ENCODE data around the gene KIRREL3.
A peak's percentile ranks its signal among the peaks of the same experiment; 100 is the strongest.

The KIRREL3 gene

DNA sequence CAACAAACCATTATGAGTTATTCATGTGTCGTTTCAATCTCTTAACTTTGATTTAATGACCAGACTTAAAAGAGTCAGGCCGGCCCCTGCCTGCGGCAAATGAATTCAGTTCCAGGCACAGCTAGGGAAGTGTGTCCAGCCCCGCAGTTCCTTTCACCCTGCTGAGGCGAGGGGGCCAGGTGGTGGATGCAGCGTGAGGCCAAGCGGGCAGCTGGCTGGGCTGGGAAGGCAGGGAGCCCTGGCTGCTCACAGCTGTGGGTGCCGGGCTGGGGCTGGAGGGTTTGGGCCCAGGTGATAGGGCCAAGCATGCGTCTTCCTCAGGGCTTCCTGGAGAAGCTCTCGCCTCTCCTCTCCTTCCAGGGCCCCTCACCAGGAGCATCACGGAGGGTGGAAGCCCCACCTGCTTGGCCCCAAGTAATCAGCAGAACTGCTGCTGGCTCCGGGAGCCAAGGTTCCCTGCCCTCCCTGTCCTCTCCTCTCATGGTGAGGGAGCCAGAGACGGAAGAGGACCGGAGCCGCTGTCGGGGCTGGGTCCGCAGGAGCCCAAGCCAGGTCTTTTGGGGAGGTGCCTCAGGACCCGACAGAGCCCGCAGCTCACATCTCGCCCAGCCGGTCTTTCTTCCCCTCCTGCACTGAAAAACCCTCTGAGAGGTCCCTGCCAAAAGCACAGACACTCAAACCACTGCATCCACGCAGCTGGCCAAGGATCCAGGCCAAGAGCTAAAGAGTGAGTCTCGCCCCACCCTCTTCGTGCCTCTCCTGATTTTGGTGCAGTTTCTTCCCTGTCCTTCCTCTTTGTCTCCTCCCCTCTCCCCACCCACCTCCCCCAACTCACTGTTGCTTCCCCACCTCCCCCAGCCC is 548.1 kb downstream of the KIRREL3 start:
- no peak for DNase-seq

DNA sequence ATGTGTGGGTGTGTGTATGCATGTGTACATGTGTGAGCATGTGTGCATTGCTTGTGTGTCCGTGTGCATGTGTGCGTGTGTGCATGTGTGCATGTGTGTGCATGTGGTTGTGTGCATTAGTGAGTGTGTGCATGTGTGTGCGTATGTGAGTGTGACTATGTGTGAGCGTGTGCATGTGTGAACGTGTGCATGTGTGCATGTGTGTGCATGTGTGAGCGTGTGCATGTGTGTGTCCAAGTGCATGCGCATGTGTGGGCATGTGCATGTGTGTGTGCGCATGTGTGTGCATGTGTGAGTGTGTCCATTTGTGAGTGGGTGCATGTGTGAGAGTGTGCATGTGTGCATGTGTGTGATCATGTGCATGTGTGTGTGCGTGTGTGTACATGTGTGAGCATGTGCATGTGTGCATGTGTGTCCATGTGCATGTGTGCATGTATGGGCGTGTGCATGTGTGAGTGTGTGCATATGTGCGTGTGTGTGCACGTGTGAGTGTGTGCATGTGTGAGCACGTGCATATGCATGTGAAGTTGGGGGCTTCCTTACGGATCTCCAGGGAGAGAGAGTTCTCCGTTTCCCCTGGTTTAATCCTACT is 549.3 kb downstream of the KIRREL3 start:
- no peak for DNase-seq

DNA sequence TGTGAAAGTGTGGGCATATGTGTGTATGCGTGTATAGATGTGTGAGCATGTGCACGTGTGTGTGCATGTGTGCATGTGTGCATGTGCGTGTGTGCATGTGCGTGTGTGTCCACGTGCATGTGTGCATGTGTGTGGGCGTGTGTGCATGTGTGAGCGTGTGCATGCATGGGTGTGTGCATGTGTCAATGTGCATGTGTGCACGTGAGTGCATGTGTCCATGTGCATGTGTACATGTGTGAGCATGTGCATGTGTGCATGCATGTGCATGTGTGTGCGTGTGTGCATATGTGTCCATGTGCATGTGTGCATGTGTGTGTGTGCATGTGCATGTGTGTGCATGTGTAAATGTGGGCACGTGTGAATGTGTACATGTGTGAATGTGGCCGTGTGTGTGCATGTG is 549.8 kb downstream of the KIRREL3 start:
- DNase-seq: no peak

DNA sequence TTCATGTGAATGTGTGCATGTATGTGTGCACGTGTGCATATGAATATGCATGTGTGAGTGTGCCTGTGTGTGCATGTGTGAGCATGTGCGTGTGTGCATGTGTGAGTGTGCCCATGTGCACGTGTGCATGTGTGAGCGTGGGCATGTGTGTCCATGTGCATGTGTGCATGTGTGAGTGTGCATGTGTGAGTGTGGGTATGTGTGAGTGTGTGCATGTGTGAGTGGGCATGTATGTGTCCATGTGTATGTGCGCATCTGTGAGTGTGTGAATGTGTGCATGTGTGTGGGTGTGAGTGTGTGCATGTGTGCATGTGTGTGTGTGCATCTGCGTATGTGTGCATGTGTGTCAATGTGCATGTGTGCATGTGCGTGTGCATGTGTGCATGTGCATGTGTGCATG is 550.4 kb downstream of the KIRREL3 start:
- DNase-seq: no peak

DNA sequence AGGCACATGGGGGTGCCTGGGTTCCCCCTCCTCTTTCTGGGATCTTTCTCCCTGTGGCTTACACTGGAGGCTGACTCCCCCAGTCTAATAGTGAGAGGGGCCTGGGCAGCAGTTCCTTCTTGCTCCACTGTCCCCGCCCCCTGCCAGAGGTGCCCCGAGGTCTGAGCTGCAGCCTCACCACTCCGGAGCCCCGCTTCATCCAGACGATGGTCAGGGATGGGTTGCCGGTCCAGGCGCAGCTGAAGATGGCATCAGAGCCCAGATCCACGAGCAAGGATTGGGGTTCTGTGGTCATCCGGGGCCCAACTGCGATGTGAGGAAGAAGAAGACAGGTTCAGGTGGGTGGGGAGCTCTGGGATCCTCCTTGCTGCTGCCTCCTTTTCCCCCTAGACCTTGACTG is 554.0 kb downstream of the KIRREL3 start:
- no peak for DNase-seq

DNA sequence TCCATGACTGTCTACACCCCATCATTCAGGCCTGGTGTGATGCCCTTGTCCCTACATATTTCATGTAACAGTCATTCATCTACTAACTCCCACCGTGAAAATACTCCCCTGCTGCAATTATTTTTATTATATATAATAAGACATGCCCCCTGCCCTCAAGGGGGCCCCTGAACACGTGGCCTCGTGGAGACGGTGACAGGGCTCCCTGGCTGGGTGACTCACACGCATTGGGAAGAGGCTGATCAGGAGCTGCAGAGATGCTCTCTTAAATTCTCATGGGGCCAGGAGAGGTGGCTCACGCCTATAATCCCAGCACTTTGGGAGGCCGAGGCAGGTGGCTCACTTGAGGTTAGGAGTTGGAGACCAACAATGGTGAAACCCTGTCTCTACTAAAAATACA is 556.5 kb downstream of the KIRREL3 start:
- no peak for DNase-seq

DNA sequence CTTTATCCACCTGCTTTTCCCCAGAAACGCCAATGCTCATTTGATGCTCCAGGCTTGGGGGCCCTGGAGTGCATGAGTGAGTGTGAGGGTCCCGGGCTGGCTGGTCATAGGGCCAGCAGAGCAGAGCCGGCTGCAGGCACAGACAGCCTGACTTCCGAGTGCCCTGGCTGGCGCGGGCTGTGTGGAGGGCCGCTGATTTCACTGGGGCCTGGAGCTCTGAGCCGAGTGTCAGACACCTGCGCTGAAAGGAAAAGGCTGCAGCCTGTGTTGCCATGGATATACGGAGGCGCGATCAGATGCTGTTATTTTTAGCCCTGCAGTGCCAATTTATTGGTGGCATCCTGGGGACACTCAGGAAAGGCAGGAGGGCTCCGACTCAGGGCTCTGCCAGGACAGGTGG is 557.5 kb downstream of the KIRREL3 start:
- DNase-seq: no peak

DNA sequence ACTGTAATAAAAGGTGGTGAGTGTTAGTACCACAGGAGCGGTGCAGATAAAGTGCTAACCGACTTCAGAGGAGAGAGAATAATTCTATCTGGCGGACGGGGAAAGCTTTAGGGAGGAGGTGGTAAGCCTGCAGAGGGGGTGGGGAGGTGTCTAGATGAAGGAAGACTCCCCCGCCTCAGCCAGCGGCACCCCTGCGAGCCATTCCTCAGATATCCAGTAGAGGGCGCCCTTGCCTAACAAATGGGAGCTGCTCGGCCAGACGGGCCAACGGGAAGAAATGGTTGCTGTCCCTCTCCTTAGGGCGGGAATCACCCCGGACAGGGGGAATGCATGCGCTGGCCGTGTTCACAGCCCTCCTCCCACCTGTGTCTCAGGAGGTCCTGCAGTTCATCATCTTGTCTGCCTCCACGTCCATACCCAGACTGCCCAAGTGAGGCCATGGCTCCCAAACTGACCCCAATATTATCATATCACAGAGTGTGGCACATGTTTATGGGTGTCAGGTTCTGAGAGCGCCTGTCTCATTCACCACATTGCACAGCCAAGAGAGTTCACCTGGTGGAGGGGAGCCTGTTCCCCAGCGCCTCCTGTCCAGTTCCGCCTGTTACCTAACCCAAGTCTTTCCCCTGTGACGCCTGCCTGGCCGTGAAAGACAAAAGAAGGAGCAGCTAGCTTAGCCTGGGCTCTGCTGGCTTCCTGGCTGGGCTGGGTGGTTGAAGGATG is 559.6 kb downstream of the KIRREL3 start:
- peak; percentile 23 for DNase-seq

DNA sequence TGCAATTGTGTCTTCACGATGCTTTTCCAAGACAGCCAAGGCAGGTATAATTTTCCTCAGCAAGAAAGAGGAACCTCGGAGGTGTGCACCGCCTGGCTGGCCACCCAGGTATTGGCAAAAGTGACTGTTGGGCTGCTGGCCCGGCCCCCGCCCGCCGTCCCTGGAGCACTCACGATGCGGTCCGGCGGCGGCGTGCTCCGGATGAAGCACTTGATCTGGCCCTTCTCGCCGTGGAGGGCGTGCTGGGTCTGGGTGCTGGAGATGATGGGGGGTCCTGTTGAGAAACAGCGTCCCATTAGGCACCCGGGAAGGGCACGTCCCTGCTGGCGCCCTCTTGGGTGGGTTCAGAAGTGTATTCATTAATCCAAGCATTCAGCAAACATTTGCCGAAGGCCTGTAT is 560.3 kb downstream of the KIRREL3 start:
- no peak for DNase-seq

DNA sequence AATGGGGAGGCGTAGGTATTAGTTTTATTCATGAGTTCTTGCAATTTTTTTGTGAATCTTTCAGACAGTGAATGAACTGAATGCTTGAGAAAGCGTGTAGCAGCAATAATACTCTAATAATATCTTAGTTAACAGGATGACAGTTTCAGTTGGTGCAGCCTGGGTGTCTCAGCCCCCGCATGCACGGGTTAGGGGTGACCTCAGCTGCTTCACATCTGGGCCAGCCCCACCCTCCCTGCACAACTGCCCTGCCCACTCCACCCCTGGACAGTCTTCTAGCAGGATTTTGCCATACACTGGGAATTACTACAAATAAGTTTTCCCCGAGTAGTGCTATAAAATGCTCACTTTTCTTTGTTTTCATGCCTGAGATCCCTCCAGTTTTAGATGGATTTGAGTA is 561.9 kb downstream of the KIRREL3 start:
- no peak for DNase-seq

DNA sequence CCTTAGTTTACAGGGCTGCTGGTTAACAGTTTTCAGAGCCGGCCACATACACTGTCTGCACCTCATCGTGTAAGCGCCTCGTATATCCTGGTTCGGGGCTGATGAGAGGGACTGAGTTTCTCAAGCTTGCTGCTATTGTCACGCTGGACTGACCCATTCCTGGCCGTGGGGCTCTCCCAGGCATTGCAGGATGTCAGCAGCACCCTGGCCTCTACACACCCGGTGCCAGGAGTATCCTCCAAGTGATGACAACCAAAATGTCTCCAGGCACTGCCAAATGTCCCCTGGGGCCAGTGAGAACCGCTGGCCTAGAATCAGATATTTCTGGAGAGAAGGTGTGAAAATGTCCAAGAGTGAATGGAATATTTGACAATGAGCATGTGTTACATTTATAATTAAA is 562.3 kb downstream of the KIRREL3 start:
- DNase-seq: no peak

DNA sequence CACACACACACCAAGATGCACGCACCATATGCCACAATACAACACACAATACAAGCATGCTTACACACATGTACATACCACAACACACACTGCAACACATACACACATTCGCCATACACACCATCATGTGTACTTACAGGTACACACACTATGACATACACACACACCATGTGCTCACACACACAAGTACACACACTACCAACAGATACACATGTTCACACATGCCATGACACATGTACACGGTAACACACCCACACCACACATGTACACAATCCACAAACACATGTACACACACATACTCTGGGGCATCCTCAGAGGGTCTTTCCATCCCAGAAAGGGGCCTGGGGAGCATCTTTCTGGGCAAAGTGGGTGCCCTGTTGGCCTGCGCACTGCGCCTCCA is 562.8 kb downstream of the KIRREL3 start:
- no peak for DNase-seq

DNA sequence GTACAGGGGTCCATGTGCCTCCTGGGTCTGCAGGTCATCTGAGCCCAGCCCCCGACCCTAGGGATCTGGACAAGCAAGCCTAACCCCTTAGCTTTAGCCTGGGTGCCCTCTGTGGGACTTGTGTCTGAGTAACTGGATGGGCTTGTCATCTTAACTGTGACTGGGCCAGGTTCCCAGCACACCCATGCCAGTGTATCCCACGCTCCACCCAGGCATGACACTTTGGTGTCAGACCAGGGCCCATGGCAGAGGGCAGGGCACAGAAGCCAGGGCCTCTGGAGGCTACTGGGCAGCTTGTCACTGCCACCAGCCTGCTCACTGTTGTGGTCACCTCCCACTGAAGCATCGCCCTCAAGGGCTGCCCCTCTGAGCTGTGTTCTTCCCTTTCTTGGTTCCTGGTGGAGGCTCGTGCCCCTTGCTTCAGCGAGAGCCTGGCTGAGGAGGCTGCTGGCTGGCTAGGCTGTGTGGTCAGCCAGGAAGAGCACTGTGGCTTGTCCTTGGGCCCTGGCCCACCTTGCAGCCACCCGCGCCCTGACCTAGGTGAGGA is 564.3 kb downstream of the KIRREL3 start:
- DNase-seq: no peak

DNA sequence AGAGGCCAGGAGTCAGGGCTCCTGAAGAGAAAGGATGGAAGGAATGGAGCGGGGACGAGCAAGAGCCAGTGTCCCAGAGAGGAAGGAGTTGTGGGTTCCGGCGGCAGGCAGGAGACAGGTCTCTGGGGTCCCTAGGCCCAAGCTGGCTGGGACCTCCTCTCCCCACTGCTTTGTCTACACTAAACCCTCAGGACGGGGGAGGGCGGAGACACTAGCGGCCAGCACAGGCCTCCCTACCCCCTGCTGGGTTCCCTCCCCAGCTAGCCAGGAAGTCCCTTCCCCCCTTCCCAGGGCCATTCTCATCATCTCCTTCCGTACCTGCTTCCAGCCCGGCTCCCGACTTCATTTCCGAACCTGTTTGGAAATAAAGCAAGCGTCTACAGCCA is 565.6 kb downstream of the KIRREL3 start:
- no peak for DNase-seq

DNA sequence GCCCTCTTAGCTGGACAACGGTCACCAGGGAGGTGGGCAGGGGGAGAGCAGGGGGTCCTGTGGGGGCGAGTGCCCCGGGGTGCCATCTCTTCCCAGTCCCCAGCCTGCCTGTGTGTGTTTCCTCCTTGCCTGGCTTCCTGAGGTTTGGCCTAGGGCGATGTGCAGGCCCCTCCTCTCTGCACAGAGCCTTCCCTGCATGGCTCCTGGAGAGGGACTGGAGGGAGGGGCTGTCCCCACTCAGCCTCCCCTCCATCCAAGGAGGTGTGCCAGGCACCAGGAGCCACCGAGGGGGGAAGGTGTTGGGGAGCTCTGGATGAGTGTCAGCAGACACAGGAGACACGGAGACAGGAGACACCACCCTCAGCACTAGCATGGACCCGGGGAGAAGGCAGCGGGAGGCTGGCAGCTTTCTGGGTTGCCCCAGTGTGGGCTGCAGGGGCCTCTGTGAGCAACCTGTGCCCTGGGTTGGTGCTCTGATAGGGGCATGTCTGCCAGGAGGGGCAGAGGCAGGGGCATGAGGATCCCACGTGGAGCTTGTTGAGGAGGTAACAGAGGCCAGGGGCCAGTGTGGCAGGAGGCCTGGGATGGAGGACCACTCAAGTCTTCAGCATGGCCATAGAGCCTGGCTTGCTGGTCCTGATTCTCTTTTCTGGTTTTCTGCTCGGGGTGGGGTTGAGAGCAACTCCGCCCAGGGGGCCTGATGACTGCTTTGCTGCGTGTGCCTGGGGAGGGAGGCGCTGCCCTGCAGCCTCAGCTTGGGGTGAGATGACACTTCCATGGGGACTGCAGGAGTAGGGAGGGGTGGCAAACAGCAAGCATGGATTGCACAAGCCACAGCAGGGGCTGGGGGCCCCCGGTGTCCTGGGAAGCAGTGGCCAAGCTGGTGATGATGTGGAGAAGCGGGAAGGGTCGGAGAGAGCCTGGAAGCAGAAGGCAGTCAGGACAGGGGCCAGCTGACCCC is 566.3 kb downstream of the KIRREL3 start:
- DNase-seq: no peak

DNA sequence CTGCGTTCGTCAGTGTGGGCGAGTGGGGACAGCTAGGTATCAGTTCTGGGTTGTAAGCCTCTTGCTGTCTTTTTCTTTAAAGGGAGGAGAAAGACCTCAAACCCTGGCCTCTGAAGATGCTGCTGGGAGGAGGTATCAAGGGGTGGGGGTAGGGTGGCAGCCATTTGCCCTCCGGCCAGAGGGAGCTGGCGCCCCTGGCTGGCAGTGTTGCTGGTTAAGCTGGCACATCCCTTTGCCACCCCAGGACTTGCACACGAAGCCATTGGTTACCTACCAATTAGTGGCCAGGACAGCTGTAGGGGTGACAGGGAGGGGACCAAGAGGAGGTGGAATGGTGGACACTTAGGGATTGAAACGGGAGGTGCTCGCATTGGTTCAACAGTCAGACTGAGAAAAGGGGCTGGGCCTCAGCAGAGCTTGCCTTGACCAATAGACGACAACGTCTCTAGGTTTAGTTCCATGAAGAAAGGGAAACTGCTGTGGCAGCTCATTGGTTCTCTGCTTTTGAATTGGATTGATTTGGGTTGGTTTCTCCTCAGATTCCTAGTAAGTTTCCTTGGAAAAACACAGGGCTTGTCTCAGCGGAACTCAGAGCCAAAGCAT is 567.2 kb downstream of the KIRREL3 start:
- no peak for DNase-seq

DNA sequence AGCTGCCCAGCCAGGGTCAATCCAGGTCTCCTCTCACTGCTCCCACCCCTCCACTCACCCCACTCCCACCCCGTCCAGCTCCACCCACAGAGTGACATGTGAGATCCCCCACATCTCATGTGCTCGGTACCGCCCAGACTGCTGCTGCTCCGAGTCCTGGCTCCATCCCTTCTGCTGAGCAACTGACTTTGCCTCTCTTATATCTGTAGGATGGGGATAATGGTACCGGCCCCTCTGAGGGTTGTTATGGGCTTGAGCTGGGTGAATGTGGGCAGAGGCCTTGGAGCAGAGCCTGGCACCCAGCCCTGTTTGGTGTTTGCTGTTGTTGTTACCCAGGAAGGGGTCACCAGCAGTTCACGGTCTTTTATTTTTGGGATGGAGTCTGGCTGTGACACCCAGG is 568.0 kb downstream of the KIRREL3 start:
- no peak for DNase-seq

DNA sequence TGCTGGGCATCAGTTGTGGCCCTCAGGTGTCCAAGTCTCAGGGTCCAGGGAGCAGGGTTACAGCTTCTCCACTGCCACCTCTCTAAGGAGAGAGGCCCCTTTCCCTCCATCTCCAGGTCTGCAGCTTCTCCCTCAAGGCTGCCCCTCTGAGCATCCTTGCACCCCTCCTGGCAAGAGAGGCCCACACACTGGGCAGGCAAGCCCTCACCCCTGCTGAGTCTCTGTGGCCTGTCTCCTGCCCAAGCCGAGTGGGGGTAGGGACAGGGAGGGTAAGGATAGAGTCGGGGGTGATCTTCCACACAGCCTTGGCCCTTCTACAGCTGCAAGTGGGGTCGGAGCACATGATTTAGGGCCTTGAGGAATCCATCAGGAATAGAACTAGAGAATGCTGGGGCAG is 568.5 kb downstream of the KIRREL3 start:
- no peak for DNase-seq

DNA sequence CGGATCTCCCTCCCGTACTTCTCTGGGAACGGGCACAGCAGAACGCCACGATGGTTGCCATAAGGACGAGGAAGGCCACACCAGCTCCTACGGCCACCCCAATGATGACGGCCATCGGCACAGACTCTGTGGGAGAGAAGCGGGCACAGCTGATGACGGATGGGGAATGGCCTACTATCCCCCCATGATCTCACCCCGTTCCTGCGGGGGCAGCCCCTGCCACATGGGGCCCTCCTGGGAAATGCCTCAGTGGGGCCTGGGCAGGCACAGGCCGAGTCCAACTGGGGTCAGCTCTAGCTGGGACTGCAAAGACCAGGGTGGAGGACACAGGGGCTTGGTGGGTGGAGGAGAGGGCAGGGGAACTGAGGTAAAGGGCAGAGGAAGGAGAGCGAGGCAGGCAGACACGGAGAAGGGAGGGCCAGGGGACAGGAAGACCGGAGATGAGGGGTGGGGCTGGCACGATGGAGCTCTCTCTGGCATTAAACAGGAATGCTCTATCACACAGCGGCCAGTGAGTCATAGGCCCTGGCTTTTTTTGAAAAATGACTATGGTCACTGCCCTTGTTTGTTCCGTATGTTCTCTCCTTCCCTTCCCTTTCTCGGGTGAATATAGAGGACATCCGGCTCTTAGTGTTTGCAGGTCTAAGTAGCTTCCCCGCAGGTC is 569.0 kb downstream of the KIRREL3 start:
- DNase-seq: no peak

DNA sequence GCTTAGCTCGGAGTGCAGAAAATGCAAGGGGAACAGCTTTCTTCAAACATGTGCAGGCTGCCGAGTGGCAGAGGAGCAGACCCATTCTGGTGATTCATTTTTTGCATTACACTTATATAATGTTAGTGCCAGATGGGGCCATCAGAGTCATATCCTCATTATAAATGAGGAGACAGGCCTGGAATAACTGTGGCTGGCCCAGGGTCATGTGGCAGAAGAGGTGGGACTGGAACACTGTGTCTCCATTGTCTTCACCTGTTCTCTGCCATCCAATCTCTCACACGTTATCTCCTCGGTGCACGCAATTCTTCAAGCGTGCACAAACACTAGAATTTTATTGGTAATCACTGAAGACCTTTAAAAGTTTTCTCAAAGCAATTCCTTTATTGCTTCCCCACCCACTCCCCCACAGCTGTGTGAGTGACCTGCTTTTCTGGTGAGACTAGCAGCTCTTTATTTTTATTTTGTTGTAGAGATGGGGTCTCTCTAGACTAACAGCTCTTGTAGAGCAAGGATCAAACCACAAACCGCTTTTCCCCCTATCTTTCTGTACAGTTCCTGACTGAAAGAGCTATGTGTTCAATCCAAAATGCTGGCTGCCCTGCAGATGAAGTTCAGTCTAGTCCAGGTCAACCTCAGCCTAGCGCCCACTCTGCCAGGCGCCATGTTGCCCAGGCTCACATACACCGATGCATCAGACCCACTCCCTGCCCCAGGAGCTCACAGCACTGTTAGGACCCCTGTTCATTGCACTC is 569.8 kb downstream of the KIRREL3 start:
- DNase-seq: no peak
